NK-92 treated with Interleukin-12 subunit alpha and Interleukin-12 subunit beta, amount 100 ng/mL, for 24 hours (cell line): Measurements from ENCODE around the gene IFT81.
"Not testable (repeated sequence)": the region's sequence is repeated elsewhere in the genome, so short reads cannot be mapped to it uniquely, and the experiment has no call there.

Experiments used
- DNase-seq: peaks from one replicate; lab custom pipeline; 2025; lab: John Stamatoyannopoulos, UW

The IFT81 gene

GRCh38 chr12:110124269-110124995 is at the start of gene IFT81:
IFT81 (plus strand) TSS chr12:110124357; CDS start chr12:110127381, 3,024 bp downstream.
- DNase-seq = peak; percentile 90

- no peak for DNase-seq
Measured at GRCh38 chr12:110075880-110076279, 48.3 kb upstream of the IFT81 start.

- no peak for DNase-seq
Measured at GRCh38 chr12:110077800-110078199, 46.4 kb upstream of the IFT81 start.

GRCh38 chr12:110079477-110080400 is 44.4 kb upstream of the IFT81 start:
- peak; percentile 60 for DNase-seq

GRCh38 chr12:110080410-110080809 is 43.7 kb upstream of the IFT81 start:
- DNase-seq = no peak

GRCh38 chr12:110084314-110085015 is 39.7 kb upstream of the IFT81 start:
- DNase-seq = no peak

- not testable (repeated sequence) for DNase-seq
Measured at GRCh38 chr12:110088216-110088615, 35.9 kb upstream of the IFT81 start.

- no peak for DNase-seq
Measured at GRCh38 chr12:110088936-110089335, 35.2 kb upstream of the IFT81 start.

- DNase-seq = no peak
Measured at GRCh38 chr12:110090266-110091135, 33.7 kb upstream of the IFT81 start.

- no peak for DNase-seq
Measured at GRCh38 chr12:110091136-110091711, 32.9 kb upstream of the IFT81 start.

- DNase-seq = no peak
Measured at GRCh38 chr12:110093631-110094311, 30.4 kb upstream of the IFT81 start.

- peak; percentile 18 for DNase-seq
Measured at GRCh38 chr12:110100315-110100970, 23.7 kb upstream of the IFT81 start.

- peak; percentile 5 for DNase-seq
Measured at GRCh38 chr12:110102255-110102654, 21.9 kb upstream of the IFT81 start.

- no peak for DNase-seq
Measured at GRCh38 chr12:110104188-110105094, 19.7 kb upstream of the IFT81 start.

- no peak for DNase-seq
Measured at GRCh38 chr12:110105159-110105558, 19.0 kb upstream of the IFT81 start.

- no peak for DNase-seq
Measured at GRCh38 chr12:110105986-110106385, 18.2 kb upstream of the IFT81 start.

GRCh38 chr12:110107369-110108281 is 16.5 kb upstream of the IFT81 start:
- no peak for DNase-seq
